Lung (tissue), 12 donors: Measurements from ENCODE around the gene FTCDNL1. TPM values are rescaled to one million over a fixed set of nuclear protein-coding genes. Genes with fewer than 3 reads are reported as not detected.

ENCODE experiments used
- ATAC-seq: fragments of 200-7000 bp; cut with Tn5 transposase; one replicate; pipeline ENCODE4 v1.9.1; 2020; ENCODE audit warnings: moderate number of reproducible peaks; ENCODE audit not compliant: insufficient read depth, low FRiP score
- DNase-seq, 3 donors: peaks; one replicate each; pipeline ENCODE4 v3.0.0-alpha.2; 2013 to 2017
- H3K27ac ChIP-seq, 2 donors: one replicate each; pipeline ENCODE4 v1.5.1; 2013; ENCODE audit warnings: mild to moderate bottlenecking in 2 of 2, moderate library complexity in 2 of 2, control low read depth in 1 of 2, inconsistent platforms in 1 of 2, low read depth in 1 of 2, low read length in 1 of 2
- H3K27me3 ChIP-seq, 3 donors: one replicate each; pipeline ENCODE4 v1.5.1; 2013; ENCODE audit warnings: low read length in 2 of 3; ENCODE audit not compliant: control insufficient read depth in 3 of 3, insufficient read depth in 3 of 3
- H3K36me3 ChIP-seq, 4 donors: one replicate each; pipeline ENCODE4 v1.5.1; 2013; ENCODE audit warnings: low read length in 4 of 4, mild to moderate bottlenecking in 1 of 4, moderate library complexity in 1 of 4; ENCODE audit not compliant: control insufficient read depth in 4 of 4, insufficient read depth in 4 of 4
- H3K4me1 ChIP-seq, 5 donors: one replicate each; pipeline ENCODE4 v1.5.1; 2013; ENCODE audit warnings: low read length in 5 of 5, mild to moderate bottlenecking in 2 of 5, moderate library complexity in 1 of 5; ENCODE audit not compliant: control insufficient read depth in 5 of 5, insufficient read depth in 5 of 5
- H3K4me3 ChIP-seq: one replicate; pipeline ENCODE4 v1.5.1; 2013; ENCODE audit warnings: mild to moderate bottlenecking, control low read depth, moderate library complexity
- H3K9ac ChIP-seq, 2 donors: one replicate each; pipeline ENCODE4 v1.5.1; 2013; ENCODE audit warnings: low read length in 2 of 2, control low read depth in 1 of 2; ENCODE audit not compliant: insufficient read depth in 1 of 2
- H3K9me3 ChIP-seq, 4 donors: one replicate each; pipeline ENCODE4 v1.5.1; 2013; ENCODE audit warnings: low read length in 3 of 4, mild to moderate bottlenecking in 1 of 4, moderate library complexity in 1 of 4; ENCODE audit not compliant: control insufficient read depth in 4 of 4, insufficient read depth in 3 of 4
- WGBS, 2 donors: extraction: QIAGEN DNeasy Blood & Tissue Kit; methylation state at CpG; one replicate each; pipeline ENCODE4 v1.1.7; 2013; 5-methylcytosine and 5-hydroxymethylcytosine counted together
- polyA plus RNA-seq, 2 donors: library from polyadenylated mRNA; stranded (reverse); fragments of 200-250 nt; gene quantifications; one replicate each; pipeline ENCODE4 v1.2.1, GENCODE V29; 2013
- total RNA-seq, 2 donors: library from RNA; depleted of rRNA in 1 of 2; stranded (reverse); fragments of >200 nt in 1 of 2; gene quantifications; one replicate each; pipeline ENCODE4 v1.2.1, GENCODE V29; 2014 to 2021
- TF ChIP-seq, protein P1 (sequence below): IDR thresholded peaks from 2 replicates; pipeline ENCODE4 v1.5.1; 2012; ENCODE audit warnings: mild to moderate bottlenecking; ENCODE audit errors: control extremely low read depth, extremely low read depth
- donor health status: control.
- donor health status: control.
- donor health status: Bipolar disorder and iron deficiency.
- donor health status: healthy.
- donor health status: DM: yes; HTN: yes; CAD: no.

The FTCDNL1 gene
- total and polyA plus RNA-seq, 4 donors, result 1.3 to 2.8 (median 1.8) TPM

DNA sequence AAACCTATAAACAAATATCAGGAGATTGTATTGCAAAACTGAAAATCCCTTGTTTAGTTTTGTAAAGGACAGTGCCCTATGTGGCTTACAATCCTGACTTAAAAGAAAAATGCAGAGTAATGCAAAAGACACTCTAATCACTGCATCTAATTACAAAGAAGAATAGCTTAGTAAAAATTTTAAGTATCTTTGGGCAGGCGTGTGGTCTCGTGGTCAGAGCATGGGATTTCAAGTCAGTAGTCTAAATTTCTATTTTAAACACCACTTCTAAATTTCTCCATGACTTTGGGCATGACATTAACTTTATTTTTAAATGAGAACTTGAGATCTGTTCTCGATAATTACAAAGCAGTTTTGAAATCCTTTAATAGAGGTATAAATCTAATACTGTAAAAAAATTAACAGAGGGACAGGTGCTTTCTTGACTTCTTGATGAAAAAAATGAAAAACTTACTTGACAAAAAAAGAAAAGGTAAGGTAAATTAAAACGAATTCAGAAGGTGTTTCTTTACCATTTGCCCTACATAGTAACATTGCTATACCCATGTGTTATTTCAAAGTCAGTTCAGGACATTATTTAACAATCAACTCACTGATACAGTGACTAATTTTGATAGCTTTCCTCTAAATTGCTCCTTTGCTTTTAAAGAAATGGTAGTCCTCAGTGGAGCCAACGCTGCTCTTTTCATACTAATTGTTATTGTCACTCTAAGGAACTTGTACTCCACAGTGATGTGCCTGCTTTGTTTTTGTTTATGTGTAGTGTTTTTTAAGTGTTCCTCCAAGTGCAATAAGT is 17.6 kb upstream of the FTCDNL1 start:
- H3K27ac ChIP-seq, result no peak overlapping the region
- ATAC-seq (no peak), DNase-seq (no peak)

DNA sequence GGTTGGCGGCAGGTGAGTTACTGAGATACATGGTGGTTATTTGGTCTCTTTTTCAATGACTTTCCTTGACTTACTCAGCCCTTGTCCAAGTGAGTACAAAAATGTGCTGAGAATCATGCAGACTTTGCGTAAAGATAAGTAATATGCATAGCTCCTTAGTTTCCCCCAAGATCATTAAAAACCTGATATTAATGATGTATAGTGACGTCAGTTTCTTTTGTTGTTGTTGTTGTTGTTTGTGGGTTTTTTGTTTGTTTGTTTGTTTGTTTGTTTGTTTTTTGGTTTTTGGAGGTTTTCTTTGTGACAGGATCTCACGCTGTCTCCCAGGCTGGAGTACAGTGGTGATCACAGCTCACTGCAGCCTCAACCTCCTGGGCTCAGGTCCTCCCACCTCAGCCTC is 14.9 kb upstream of the FTCDNL1 start:
- DNase-seq (no peak), ATAC-seq (no peak)
- Histone ChIP-seq H3K4me3 (no peak overlapping the region), H3K36me3 (no peaks in the 10 kb centered on the region), H3K27ac (no peak overlapping the region), H3K9me3 (no peaks in the 10 kb centered on the region), H3K9ac (no peak overlapping the region), H3K27me3 (peaks cover 0 to 29% (median 15%) of the 10 kb centered on the region in 3 donors), H3K4me1 (no peaks in the 10 kb centered on the region)
- 95% methylated on average over 4 of the region's 4 CpGs for WGBS, 2 donors
- TF ChIP-seq, protein P1, sequence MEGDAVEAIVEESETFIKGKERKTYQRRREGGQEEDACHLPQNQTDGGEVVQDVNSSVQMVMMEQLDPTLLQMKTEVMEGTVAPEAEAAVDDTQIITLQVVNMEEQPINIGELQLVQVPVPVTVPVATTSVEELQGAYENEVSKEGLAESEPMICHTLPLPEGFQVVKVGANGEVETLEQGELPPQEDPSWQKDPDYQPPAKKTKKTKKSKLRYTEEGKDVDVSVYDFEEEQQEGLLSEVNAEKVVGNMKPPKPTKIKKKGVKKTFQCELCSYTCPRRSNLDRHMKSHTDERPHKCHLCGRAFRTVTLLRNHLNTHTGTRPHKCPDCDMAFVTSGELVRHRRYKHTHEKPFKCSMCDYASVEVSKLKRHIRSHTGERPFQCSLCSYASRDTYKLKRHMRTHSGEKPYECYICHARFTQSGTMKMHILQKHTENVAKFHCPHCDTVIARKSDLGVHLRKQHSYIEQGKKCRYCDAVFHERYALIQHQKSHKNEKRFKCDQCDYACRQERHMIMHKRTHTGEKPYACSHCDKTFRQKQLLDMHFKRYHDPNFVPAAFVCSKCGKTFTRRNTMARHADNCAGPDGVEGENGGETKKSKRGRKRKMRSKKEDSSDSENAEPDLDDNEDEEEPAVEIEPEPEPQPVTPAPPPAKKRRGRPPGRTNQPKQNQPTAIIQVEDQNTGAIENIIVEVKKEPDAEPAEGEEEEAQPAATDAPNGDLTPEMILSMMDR, result no peak

More for the DNA sequence above, 17.6 kb upstream of the FTCDNL1 start:
- TF ChIP-seq, protein P1, result no peak
- H3K27me3 ChIP-seq, result peaks cover 0 to 22% (median 10%) of the 10 kb centered on the region in 3 donors
- no peaks in the 10 kb centered on the region for H3K4me1 ChIP-seq
- no peaks in the 10 kb centered on the region for H3K36me3 ChIP-seq
- 65 to 76% methylated on average over 5 of the region's 5 CpGs for WGBS, 2 donors
- H3K4me3 ChIP-seq, result no peak overlapping the region
- no peaks in the 10 kb centered on the region for H3K9me3 ChIP-seq
- no peak overlapping the region for H3K9ac ChIP-seq

DNA sequence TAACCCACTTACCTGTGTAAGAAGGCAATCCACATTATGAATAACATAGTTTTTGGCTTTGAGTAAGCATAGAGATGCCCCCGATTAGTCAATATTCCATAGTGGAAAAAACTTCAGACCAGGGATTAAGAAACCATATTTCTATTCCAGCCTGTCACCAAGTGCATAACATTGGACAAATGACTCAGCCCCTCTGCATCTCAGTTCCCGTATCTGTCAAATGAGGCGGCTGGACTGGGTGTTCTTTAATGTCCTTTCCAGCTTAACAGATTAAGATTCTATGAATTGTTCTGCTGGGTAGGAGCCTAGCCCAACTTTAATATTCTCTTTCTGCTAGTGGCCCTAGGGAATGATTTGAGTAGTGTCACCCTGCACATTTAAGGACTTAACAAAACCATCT is 11.8 kb upstream of the FTCDNL1 start:
- H3K36me3 ChIP-seq, result no peaks in the 10 kb centered on the region
- no peak overlapping the region for H3K27ac ChIP-seq
- TF ChIP-seq, protein P1, result no peak
- DNase-seq, result no peak
- WGBS, 2 donors, result 76 to 91% methylated on average over 3 of the region's 3 CpGs
- no peak overlapping the region for H3K9ac ChIP-seq
- no peaks in the 10 kb centered on the region for H3K4me1 ChIP-seq
- H3K9me3 ChIP-seq, result no peaks in the 10 kb centered on the region
- no peak for ATAC-seq
- peaks cover 0 to 23% (median 15%) of the 10 kb centered on the region in 3 donors for H3K27me3 ChIP-seq
- no peak overlapping the region for H3K4me3 ChIP-seq
